Neural progenitor cell (in vitro differentiated cells): ENCODE data around the gene POFUT2.

Source experiments
- EZH2 ChIP-seq: fragments of 200-600 bp; sonication (generic); IDR thresholded peaks from 2 replicates; pipeline ENCODE4 v1.6.1; 2017; ENCODE audit warnings: antibody characterized with exemption, mild to moderate bottlenecking, moderate library complexity
- TF ChIP-seq, protein P1 (sequence below): fragments of 200-600 bp; sonication (generic); IDR thresholded peaks from 2 replicates; pipeline ENCODE4 v1.5.1; 2017; ENCODE audit warnings: antibody characterized with exemption, mild to moderate bottlenecking

DNA sequence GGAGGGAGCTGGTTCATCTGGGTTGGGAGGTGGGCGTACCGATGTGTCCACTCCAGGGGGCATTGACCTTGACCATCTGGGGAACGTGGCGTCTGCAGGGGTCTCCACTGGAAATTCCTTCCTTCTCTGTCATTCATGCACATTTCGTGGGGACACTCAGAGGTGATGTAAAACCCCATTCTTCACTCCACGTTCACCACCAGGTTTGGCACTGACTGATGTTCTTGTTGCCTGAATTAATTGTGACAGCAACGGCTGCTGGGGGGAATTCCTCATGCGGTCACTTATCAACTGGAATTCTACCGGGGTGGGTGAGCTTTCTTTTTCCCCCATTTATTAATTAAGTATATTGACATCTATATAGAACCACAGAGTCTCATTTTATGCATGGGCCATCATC, 18.1 kb upstream of the POFUT2 start:
- TF ChIP-seq, protein P1, sequence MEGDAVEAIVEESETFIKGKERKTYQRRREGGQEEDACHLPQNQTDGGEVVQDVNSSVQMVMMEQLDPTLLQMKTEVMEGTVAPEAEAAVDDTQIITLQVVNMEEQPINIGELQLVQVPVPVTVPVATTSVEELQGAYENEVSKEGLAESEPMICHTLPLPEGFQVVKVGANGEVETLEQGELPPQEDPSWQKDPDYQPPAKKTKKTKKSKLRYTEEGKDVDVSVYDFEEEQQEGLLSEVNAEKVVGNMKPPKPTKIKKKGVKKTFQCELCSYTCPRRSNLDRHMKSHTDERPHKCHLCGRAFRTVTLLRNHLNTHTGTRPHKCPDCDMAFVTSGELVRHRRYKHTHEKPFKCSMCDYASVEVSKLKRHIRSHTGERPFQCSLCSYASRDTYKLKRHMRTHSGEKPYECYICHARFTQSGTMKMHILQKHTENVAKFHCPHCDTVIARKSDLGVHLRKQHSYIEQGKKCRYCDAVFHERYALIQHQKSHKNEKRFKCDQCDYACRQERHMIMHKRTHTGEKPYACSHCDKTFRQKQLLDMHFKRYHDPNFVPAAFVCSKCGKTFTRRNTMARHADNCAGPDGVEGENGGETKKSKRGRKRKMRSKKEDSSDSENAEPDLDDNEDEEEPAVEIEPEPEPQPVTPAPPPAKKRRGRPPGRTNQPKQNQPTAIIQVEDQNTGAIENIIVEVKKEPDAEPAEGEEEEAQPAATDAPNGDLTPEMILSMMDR: no peak
- no peak for TF ChIP-seq EZH2
